NOMO-1 (cell line): Measurements from ENCODE around the gene C2CD2.

Experiments
- DNase-seq, 2 experiments: peaks; one replicate each; lab custom pipeline; 2025; ENCODE audit not compliant: unreplicated experiment in 2 of 2; lab: John Stamatoyannopoulos, UW

C2CD2 gene

GRCh38 chr21:41892726-41893125, 61.1 kb downstream of the C2CD2 start:
- no peak for DNase-seq

- DNase-seq: no peak
Observed at GRCh38 chr21:41891132-41891531, 62.7 kb downstream of the C2CD2 start.

- no peak for DNase-seq
Observed at GRCh38 chr21:41890355-41890754, 63.5 kb downstream of the C2CD2 start.

GRCh38 chr21:41888749-41889376, 65.0 kb downstream of the C2CD2 start:
- DNase-seq: no peak

GRCh38 chr21:41887667-41888066, 66.2 kb downstream of the C2CD2 start:
- DNase-seq: no peak

- DNase-seq: no peak
Observed at GRCh38 chr21:41886328-41886727, 67.5 kb downstream of the C2CD2 start.

GRCh38 chr21:41885341-41886024, 68.3 kb downstream of the C2CD2 start:
- no peak for DNase-seq

- no peak for DNase-seq
Observed at GRCh38 chr21:41884501-41885030, 69.3 kb downstream of the C2CD2 start.

GRCh38 chr21:41883582-41883981, 70.2 kb downstream of the C2CD2 start:
- DNase-seq: no peak

GRCh38 chr21:41881051-41881450, 72.8 kb downstream of the C2CD2 start:
- no peak for DNase-seq

- no peak for DNase-seq
Observed at GRCh38 chr21:41880153-41880552, 73.7 kb downstream of the C2CD2 start.

GRCh38 chr21:41879190-41879998, 74.4 kb downstream of the C2CD2 start, which contains the start of gene PRDM15:
TSS of gene PRDM15 (minus strand) at chr21:41879344. CDS start at chr21:41860363, 18,981 bp downstream.
- DNase-seq: peak; percentile 44 to 45

GRCh38 chr21:41878831-41879189, 75.0 kb downstream of the C2CD2 start:
- DNase-seq: peak; percentile 60 to 70

GRCh38 chr21:41877901-41878830, 75.7 kb downstream of the C2CD2 start:
- DNase-seq: peak; percentile 40 to 41

- no peak for DNase-seq
Observed at GRCh38 chr21:41876928-41877652, 76.7 kb downstream of the C2CD2 start.

- DNase-seq: no peak
Observed at GRCh38 chr21:41876396-41876795, 77.4 kb downstream of the C2CD2 start.

GRCh38 chr21:41875086-41875485, 78.7 kb downstream of the C2CD2 start:
- no peak for DNase-seq

GRCh38 chr21:41874611-41875010, 79.2 kb downstream of the C2CD2 start:
- no peak for DNase-seq

GRCh38 chr21:41873426-41873825, 80.4 kb downstream of the C2CD2 start:
- no peak for DNase-seq

- DNase-seq: no peak
Observed at GRCh38 chr21:41873005-41873404, 80.8 kb downstream of the C2CD2 start.
